SK-N-SH treated with all-trans-retinoic acid at 6 μM for 48 hours (cell line): ENCODE results near the gene CTBP1.

Experiments used
- ATAC-seq: fragments of 200-7000 bp; cut with Tn5 transposase; 3 replicates; pipeline ENCODE4 v1.9.1; 2020; ENCODE audit warnings: mild to moderate bottlenecking, moderate library complexity
- BACH2 ChIP-seq: fragments of 250-450 bp; sonication (Bioruptor Pico); IDR thresholded peaks from 2 replicates; pipeline ENCODE4 v1.9.0; 2021; ENCODE audit warnings: mild to moderate bottlenecking, borderline replicate concordance
- CSDC2 ChIP-seq: fragments of 250-450 bp; sonication (Bioruptor Pico); IDR thresholded peaks from 2 replicates; pipeline ENCODE4 v1.5.0; 2020; ENCODE audit warnings: mild to moderate bottlenecking, moderate library complexity
- CSRNP3 ChIP-seq: fragments of 250-450 bp; sonication (Bioruptor Pico); IDR thresholded peaks from 2 replicates; pipeline ENCODE4 v1.5.1; 2021; ENCODE audit warnings: mild to moderate bottlenecking, moderate library complexity
- ESRRG ChIP-seq: fragments of 250-450 bp; sonication (Bioruptor Pico); IDR thresholded peaks from 2 replicates; pipeline ENCODE4 v1.6.1; 2021; ENCODE audit warnings: mild to moderate bottlenecking
- GLIS3 ChIP-seq: fragments of 250-450 bp; sonication (Bioruptor Pico); IDR thresholded peaks from 2 replicates; pipeline ENCODE4 v1.5.0; 2020; ENCODE audit warnings: mild to moderate bottlenecking, moderate library complexity
- ISL1 ChIP-seq: fragments of 250-450 bp; sonication (Bioruptor Pico); IDR thresholded peaks from 2 replicates; pipeline ENCODE4 v2.1.2; 2022; ENCODE audit warnings: mild to moderate bottlenecking, moderate library complexity
- OSR1 ChIP-seq: fragments of 250-450 bp; sonication (Bioruptor Pico); IDR thresholded peaks from 2 replicates; pipeline ENCODE4 v1.8.0; 2022; ENCODE audit warnings: moderate library complexity, mild to moderate bottlenecking, inconsistent platforms
- PATZ1 ChIP-seq: fragments of 250-450 bp; sonication (Bioruptor Pico); IDR thresholded peaks from 2 replicates; pipeline ENCODE4 v1.8.0; 2020; ENCODE audit warnings: mild to moderate bottlenecking, moderate library complexity, borderline replicate concordance
- POU6F1 ChIP-seq: fragments of 250-450 bp; sonication (Bioruptor Pico); IDR thresholded peaks from 2 replicates; pipeline ENCODE4 v1.8.0; 2021; ENCODE audit warnings: low read depth, mild to moderate bottlenecking, moderate library complexity, borderline replicate concordance
- PPARA ChIP-seq: fragments of 250-450 bp; sonication (Bioruptor Pico); IDR thresholded peaks from 2 replicates; pipeline ENCODE4 v1.5.0; 2020; ENCODE audit warnings: mild to moderate bottlenecking, borderline replicate concordance
- RARB ChIP-seq: fragments of 250-450 bp; sonication (Bioruptor Pico); IDR thresholded peaks from 2 replicates; pipeline ENCODE4 v1.8.0; 2021; ENCODE audit warnings: mild to moderate bottlenecking, moderate library complexity
- SNAI2 ChIP-seq: fragments of 250-450 bp; sonication (Bioruptor Pico); IDR thresholded peaks from 2 replicates; pipeline ENCODE4 v1.5.0; 2020; ENCODE audit warnings: mild to moderate bottlenecking, moderate library complexity
- TCF4 ChIP-seq: fragments of 250-450 bp; sonication (Bioruptor Pico); IDR thresholded peaks from 2 replicates; pipeline ENCODE4 v1.8.0; 2021; ENCODE audit warnings: mild to moderate bottlenecking, moderate library complexity, borderline replicate concordance
- TOX ChIP-seq: fragments of 250-450 bp; sonication (Bioruptor Pico); IDR thresholded peaks from 2 replicates; pipeline ENCODE4 v1.8.0; 2021; ENCODE audit warnings: mild to moderate bottlenecking, moderate library complexity, borderline replicate concordance
- ZC3H10 ChIP-seq: fragments of 250-450 bp; sonication (Bioruptor Pico); IDR thresholded peaks from 2 replicates; pipeline ENCODE4 v1.5.1; 2021; ENCODE audit warnings: mild to moderate bottlenecking, moderate library complexity
- ZFP30 ChIP-seq: fragments of 450-650 bp; formaldehyde crosslinking; IDR thresholded peaks from 2 replicates; pipeline ENCODE4 v1.5.0; 2022; ENCODE audit warnings: mild to moderate bottlenecking, moderate library complexity
- ZNF565 ChIP-seq: fragments of 450-650 bp; formaldehyde crosslinking; conservative IDR thresholded peaks from 2 replicates; pipeline ENCODE4 v1.5.0; 2020; ENCODE audit warnings: low read depth, mild to moderate bottlenecking, moderate library complexity
- ZNF70 ChIP-seq: fragments of 450-650 bp; formaldehyde crosslinking; IDR thresholded peaks from 2 replicates; pipeline ENCODE4 v1.5.0; 2020; ENCODE audit warnings: mild to moderate bottlenecking, moderate library complexity
- ZNF8 ChIP-seq: fragments of 450-650 bp; formaldehyde crosslinking; IDR thresholded peaks from 2 replicates; pipeline ENCODE4 v1.5.0; 2020; ENCODE audit warnings: mild to moderate bottlenecking, moderate library complexity
- TF ChIP-seq, protein P1 (sequence below): fragments of 250-450 bp; sonication (Bioruptor Pico); IDR thresholded peaks from 2 replicates; pipeline ENCODE4 v1.5.0; 2020; ENCODE audit warnings: mild to moderate bottlenecking, moderate library complexity
- TF ChIP-seq, protein P2 (sequence below): fragments of 250-450 bp; sonication (Bioruptor Pico); IDR thresholded peaks from 2 replicates; pipeline ENCODE4 v1.5.1; 2020; ENCODE audit warnings: low read depth, mild to moderate bottlenecking, moderate library complexity

Gene CTBP1

DNA sequence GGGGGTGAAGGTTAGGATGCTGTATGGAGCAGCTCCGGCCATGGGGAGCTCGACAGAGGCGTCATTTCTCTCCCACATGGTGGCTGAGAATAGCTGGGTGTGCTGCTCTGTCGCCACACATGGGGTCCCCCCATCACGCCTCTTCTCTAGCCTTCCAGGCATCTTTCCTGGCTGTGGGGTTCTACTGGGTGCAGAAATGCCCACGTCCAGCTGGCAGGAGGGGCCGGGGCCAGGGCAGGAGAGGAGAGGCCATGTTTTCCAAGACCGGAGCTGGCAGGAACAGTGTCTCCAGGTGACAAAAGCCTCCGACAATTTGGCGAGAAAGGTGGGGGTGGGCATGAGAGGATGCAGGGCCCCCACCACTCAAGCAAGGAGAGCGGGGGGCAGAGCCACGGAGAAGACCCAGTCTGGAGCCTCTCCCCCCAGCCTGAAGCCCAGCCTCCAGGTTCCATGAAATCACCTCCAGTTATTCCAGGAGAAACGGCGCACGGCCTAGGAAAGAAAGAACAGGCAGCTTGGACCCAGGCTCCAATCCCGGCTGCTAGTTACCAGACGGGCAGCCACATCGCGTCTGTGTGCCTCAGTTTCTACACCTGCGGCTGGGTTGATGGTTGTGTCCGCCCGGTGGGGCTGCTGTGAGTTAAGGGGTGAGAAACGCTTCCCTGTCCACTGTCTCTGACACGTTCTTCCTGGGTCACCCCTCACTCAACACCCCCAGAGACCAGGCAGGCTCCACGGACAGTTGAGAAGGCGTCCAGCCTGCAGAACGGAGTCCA lies 49.2 kb downstream of the CTBP1 start:
- ATAC-seq, result no peak
- TF ChIP-seq GLIS3 (no peak), RARB (CRISPR knock-in tag) (no peak), BACH2 (no peak), ESRRG (CRISPR knock-in tag) (no peak), OSR1 (no peak), ZNF70 (CRISPR knock-in tag) (no peak), SNAI2 (CRISPR knock-in tag) (no peak), ZNF565 (CRISPR knock-in tag) (no peak), CSDC2 (CRISPR knock-in tag) (no peak), ZC3H10 (no peak), CSRNP3 (CRISPR knock-in tag) (no peak)

GRCh38 chr4:1198098-1198844 lies 50.7 kb downstream of the CTBP1 start:
- no peak for TF ChIP-seq CSDC2 (CRISPR knock-in tag)
- no peak for TF ChIP-seq ZNF565 (CRISPR knock-in tag)
- TF ChIP-seq, protein P1, sequence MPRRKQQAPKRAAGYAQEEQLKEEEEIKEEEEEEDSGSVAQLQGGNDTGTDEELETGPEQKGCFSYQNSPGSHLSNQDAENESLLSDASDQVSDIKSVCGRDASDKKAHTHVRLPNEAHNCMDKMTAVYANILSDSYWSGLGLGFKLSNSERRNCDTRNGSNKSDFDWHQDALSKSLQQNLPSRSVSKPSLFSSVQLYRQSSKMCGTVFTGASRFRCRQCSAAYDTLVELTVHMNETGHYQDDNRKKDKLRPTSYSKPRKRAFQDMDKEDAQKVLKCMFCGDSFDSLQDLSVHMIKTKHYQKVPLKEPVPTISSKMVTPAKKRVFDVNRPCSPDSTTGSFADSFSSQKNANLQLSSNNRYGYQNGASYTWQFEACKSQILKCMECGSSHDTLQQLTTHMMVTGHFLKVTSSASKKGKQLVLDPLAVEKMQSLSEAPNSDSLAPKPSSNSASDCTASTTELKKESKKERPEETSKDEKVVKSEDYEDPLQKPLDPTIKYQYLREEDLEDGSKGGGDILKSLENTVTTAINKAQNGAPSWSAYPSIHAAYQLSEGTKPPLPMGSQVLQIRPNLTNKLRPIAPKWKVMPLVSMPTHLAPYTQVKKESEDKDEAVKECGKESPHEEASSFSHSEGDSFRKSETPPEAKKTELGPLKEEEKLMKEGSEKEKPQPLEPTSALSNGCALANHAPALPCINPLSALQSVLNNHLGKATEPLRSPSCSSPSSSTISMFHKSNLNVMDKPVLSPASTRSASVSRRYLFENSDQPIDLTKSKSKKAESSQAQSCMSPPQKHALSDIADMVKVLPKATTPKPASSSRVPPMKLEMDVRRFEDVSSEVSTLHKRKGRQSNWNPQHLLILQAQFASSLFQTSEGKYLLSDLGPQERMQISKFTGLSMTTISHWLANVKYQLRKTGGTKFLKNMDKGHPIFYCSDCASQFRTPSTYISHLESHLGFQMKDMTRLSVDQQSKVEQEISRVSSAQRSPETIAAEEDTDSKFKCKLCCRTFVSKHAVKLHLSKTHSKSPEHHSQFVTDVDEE (CRISPR knock-in tag), result no peak
- TF ChIP-seq ISL1 (CRISPR knock-in tag), result no peak
- TF ChIP-seq RARB (CRISPR knock-in tag), result no peak
- TF ChIP-seq TCF4 (CRISPR knock-in tag), result no peak
- TF ChIP-seq TOX (CRISPR knock-in tag), result no peak
- no peak for TF ChIP-seq POU6F1
- ATAC-seq, result no peak

- no peak for ATAC-seq
- TF ChIP-seq ISL1 (CRISPR knock-in tag), result no peak
- TF ChIP-seq ZFP30 (CRISPR knock-in tag), result no peak
- no peak for TF ChIP-seq CSDC2 (CRISPR knock-in tag)
- TF ChIP-seq POU6F1, result no peak
- no peak for TF ChIP-seq TOX (CRISPR knock-in tag)
- no peak for TF ChIP-seq PPARA (CRISPR knock-in tag)
- TF ChIP-seq OSR1, result no peak
- TF ChIP-seq RARB (CRISPR knock-in tag), result no peak
- no peak for TF ChIP-seq ZNF70 (CRISPR knock-in tag)
- TF ChIP-seq ZNF8 (CRISPR knock-in tag), result no peak
- TF ChIP-seq, protein P2, sequence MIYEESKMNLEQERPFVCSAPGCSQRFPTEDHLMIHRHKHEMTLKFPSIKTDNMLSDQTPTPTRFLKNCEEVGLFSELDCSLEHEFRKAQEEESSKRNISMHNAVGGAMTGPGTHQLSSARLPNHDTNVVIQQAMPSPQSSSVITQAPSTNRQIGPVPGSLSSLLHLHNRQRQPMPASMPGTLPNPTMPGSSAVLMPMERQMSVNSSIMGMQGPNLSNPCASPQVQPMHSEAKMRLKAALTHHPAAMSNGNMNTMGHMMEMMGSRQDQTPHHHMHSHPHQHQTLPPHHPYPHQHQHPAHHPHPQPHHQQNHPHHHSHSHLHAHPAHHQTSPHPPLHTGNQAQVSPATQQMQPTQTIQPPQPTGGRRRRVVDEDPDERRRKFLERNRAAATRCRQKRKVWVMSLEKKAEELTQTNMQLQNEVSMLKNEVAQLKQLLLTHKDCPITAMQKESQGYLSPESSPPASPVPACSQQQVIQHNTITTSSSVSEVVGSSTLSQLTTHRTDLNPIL (CRISPR knock-in tag), result no peak
- no peak for TF ChIP-seq GLIS3
- TF ChIP-seq ZC3H10, result no peak
- TF ChIP-seq SNAI2 (CRISPR knock-in tag), result no peak
- TF ChIP-seq ESRRG (CRISPR knock-in tag), result no peak
- TF ChIP-seq TCF4 (CRISPR knock-in tag), result no peak
- TF ChIP-seq PATZ1 (CRISPR knock-in tag), result no peak
Observed at GRCh38 chr4:1196421-1197183, 52.3 kb downstream of the CTBP1 start.
